ENCODE data around the gene PCBP1. TPM values are rescaled to one million over a fixed set of nuclear protein-coding genes. Genes with fewer than 3 reads are reported as not detected.
A peak's percentile ranks its signal among the peaks of the same experiment; 100 is the strongest.
"Not testable (repeated sequence)": the region's sequence is repeated elsewhere in the genome, so short reads cannot be mapped to it uniquely, and the experiment has no call there.

PCBP1 gene
- polyA plus RNA-seq, 1 donor: 246 TPM

GRCh38 chr2:70095720-70096670 lies 8.7 kb downstream of the PCBP1 start:
- DNase-seq: no peak

- no peak for DNase-seq
Observed at GRCh38 chr2:70098032-70098431, 10.8 kb downstream of the PCBP1 start.

GRCh38 chr2:70099270-70099669 lies 12.0 kb downstream of the PCBP1 start:
- DNase-seq: no peak

GRCh38 chr2:70101174-70101573 lies 13.9 kb downstream of the PCBP1 start:
- DNase-seq: no peak

GRCh38 chr2:70101686-70102085 lies 14.4 kb downstream of the PCBP1 start:
- DNase-seq: not testable (repeated sequence)

GRCh38 chr2:70102323-70102905 lies 15.1 kb downstream of the PCBP1 start:
- not testable (repeated sequence) for DNase-seq

GRCh38 chr2:70103531-70104061 lies 16.3 kb downstream of the PCBP1 start:
- DNase-seq: no peak

GRCh38 chr2:70104231-70105111 lies 17.2 kb downstream of the PCBP1 start:
- peak; percentile 88 for DNase-seq

GRCh38 chr2:70106138-70106537 lies 18.9 kb downstream of the PCBP1 start:
- DNase-seq: not testable (repeated sequence)

GRCh38 chr2:70110397-70110796 lies 23.1 kb downstream of the PCBP1 start:
- DNase-seq: not testable (repeated sequence)

- DNase-seq: no peak
Observed at GRCh38 chr2:70111752-70112591, 24.7 kb downstream of the PCBP1 start.

- DNase-seq: no peak
Observed at GRCh38 chr2:70113359-70114070, 26.2 kb downstream of the PCBP1 start.

- DNase-seq: no peak
Observed at GRCh38 chr2:70115646-70116442, 28.6 kb downstream of the PCBP1 start.

GRCh38 chr2:70116936-70117552 lies 29.8 kb downstream of the PCBP1 start:
- DNase-seq: no peak

GRCh38 chr2:70118798-70119454 lies 31.6 kb downstream of the PCBP1 start:
- no peak for DNase-seq

- DNase-seq: no peak
Observed at GRCh38 chr2:70121627-70122372, 34.5 kb downstream of the PCBP1 start.

GRCh38 chr2:70122470-70122869 lies 35.2 kb downstream of the PCBP1 start:
- no peak for DNase-seq
